Dermis blood vessel endothelial cell (primary cell): ENCODE results near the gene NPC1. TPM values are rescaled to one million over a fixed set of nuclear protein-coding genes. Genes with fewer than 3 reads are reported as not detected.
"Not testable (repeated sequence)": the region's sequence is repeated elsewhere in the genome, so short reads cannot be mapped to it uniquely, and the experiment has no call there.

ENCODE experiments used
- DNase-seq: peaks from one replicate; pipeline ENCODE4 v3.0.0; 2010
- total RNA-seq: library from RNA; depleted of rRNA; stranded (reverse); fragments of >200 nt; gene quantifications from 2 replicates; pipeline ENCODE4 v1.2.3, GENCODE V29; 2014

The NPC1 gene
- 36.4 and 80.5 TPM in 2 replicates for total RNA-seq

DNA sequence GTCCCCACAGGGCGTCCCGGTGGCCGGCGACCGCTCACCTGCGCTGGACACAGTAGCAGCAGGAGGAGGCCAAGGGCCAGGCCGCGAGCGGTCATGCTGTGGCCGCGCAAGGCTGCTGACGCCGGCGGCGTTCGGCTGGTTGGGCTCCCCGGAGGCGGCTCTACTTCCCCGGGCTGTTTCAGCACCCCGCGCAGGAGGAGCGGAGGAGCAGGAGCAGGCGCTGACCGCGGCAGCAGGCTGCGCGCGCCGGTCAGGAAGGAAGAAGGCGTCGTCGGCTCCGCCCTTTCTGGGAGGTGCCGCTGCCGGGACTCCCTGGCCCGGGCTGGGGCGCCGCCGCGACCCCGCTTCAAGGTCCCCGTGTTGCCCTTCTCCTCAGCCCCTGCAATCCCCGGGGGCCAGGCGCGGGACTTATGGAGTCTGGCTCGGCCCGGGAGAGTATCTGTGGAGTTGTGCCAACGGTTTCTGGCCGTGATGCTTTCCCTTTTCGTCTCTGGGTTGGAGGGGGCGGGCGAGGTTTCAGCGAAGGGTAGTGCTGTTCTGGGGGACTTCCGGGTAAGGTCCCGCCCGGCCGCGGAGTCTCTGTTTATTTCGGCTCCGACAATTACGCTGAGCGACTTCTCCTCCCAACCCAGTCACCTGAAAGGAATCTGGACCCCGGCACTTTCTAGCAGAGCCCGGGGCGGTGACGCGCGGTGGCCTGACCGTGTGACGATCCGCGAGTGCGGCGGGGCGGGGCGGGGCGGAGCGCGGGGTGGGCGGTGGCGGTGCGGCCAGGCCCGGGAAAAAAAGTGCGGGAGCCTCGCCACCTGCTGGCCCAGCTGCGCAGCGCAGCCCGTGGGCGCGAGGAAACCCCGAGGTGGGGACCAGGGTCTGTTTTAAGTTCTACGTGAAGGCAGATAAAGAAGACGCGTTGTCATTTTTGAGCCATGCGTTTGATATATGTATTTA is at the start of gene NPC1:
NPC1 (minus strand) TSS at position 258 of the 948 bp plus-strand sequence; CDS start at position 95, 163 bp downstream.
- DNase-seq: peak; percentile 96

DNA sequence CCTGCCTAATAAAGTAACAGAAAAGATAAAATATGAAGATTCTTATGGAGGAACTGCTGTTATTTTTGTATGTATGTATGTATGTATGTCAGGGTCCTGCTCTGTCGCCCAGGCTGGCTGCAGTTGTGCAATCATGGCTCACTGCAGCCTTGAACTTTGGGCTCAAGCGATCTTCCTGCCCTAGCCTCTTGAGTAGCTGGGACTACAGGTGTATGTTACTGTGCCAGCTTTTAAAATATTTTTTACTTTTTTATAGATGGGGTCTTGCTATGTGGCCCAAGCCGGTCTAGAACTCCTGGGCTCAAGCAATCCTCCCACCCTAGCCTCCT is 49.7 kb upstream of the NPC1 start:
- no peak for DNase-seq

DNA sequence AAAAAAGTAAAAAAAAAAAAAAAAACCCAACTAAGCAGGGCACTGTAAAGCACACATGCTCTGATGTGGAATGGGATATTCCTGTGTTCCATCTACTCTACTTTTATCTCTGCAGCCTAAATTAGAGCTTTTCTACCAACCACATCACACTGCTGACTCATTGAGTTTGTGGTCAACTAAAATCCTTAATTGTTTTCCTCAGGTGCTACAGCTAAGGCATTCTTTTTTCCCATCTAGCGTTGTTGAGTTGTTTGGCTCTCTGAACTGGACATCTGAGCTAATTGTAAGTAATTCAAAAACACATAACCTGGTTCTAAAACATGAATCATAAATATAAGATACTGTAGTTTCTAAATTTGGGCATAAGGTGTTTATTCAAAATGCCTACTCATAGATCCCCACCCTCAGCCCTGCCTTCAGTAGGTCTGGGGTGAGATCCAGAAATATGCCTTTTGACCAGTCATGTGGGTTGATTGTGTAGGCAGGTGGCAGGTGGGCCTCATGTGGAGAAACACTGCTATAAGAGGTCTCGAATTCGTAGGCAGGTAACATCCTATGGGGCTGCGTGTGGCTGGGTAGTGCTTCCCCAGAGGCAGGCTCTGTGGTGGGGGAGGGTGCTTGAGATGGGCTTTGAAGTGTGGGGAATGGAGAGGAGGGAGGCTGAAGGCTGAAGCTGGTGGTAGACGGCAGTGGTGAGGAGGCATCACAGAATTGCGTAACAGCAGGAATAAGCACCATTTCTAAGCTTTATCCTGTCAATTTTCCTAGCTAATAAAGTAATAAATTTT is 49.2 kb upstream of the NPC1 start:
- no peak for DNase-seq

DNA sequence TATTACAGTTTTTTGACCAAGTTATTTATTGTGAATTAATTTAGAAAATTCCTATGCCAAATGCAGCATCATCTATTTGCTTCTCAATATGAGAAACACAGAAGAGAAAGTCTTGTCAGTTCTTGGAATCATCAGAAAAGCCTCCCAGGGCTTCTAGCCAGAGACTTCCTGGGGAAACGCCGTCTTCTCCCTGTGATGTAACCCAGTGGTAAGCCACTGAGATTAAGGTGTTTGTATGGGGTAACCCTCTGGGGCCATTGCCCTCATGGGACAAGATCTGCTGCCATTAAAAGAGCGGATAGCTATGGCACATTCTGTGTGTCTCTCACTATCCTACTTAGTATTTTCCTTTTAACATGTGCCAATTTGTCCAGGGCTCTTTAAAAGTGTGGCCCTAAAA is 48.4 kb upstream of the NPC1 start:
- no peak for DNase-seq

DNA sequence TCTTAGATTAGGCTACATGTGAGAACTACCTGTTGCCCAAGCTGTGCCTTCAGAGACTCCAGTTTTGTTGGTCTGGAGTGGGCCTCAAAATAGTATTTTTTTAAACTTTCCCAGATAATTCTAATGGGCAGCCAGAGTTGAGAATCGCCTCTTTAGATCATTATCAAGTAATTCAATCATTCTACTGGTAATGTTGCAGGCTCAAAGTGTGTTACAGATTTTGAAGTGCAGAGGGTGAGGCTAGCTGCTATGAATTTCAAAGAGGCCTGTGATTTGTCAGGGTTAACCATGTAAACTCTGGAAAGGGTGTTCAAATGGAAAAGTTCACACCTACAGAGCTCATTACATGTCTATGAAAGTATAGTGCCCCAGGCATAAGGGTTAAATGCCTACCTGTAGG is 46.3 kb upstream of the NPC1 start:
- DNase-seq: no peak

DNA sequence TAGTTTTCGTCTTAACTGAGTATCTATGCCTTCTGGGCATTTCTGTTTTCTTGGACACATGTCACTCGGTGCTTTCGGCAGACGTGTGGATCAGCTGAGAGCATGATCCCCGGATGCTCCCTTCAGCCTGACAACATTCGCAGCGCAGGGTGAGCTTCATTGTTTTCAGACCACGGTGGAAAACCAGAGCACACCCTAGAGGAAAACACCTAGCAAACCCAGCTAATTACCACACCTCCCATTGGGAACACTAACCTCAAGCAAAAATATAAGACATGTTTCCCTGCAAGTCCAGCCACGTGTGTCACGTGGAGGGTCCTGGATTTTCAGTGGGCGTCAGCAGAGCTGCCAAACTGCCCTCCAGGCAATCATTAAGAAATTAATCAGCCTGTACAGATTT is 45.4 kb upstream of the NPC1 start:
- no peak for DNase-seq

DNA sequence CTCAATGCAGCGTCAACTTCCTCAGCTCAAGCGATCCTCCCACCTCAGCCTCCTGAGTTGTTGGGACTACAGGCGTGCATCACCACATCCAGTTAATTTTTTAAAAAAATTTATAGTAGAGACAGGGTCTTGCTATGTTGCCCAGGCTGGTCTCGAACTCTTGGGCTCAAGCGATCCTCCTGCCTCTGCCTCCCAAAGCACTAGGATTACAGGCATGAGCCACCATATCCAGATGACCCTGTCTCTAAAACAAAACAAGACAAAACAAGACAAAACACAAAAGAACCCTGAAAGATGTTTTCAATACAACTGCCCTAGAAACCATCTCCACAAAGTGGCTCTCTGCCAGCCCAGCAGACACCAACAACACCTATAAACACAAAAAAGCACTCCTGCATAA is 45.0 kb upstream of the NPC1 start:
- no peak for DNase-seq

DNA sequence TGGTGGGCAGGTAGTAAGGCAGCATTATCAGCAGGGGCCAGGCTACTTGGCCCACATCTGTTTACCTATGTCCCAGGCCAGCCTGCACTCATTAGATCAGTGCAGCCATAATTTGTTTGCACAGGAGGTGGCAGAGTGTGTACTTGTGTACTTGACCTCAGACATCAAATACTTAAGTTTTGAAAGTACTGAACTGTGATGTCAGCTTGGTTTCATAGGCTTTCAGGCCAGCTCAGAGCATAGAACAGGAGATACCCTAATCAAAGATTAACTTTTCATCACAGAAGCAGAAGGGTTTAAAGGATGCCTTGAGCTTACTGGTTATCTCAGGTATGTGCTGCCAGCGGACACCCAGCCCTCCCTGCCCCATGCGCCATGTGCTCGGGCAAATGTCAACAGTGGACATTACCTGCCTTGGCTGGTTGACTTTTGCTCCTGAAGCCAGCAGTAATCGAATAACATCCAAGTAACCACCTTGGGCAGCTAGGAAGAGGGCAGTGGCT is 43.2 kb upstream of the NPC1 start:
- DNase-seq: no peak

DNA sequence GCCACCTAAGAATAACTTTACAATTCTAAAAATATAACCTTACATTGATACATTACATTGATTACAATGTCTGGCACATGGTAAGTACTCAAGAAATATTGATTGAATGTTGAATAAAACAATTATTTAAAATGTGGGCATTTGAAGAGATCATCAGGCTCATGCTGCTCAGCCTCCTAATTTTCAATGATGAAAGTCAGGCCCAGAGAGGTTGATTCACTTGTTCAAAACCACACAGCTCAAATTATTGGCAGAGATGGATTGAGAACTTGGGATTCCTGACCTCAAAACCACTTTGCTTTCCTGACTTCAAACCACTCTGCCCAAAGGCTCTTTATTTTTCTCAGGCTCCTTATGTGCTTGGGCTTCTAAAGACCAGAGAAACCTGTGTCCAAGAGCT is 41.7 kb upstream of the NPC1 start:
- no peak for DNase-seq

DNA sequence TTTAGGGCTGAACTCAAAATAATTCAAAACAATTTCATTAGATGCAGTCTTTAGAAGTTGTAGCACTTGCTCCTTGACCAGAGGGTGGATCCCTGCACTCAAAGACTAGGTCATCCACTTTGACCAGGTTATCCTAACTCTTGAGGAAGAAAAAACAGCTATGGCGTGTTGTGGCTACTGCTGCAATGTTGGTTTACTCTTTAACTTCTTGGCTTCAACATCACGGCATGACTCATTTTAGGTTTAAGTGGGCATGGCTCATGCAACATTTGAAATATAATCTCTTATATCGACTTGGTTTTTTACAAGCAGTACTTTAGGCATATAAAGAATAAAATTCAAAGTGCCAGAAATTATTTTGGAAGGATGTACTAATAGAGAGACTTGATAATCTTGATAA is 41.0 kb upstream of the NPC1 start:
- DNase-seq: peak; percentile 68

DNA sequence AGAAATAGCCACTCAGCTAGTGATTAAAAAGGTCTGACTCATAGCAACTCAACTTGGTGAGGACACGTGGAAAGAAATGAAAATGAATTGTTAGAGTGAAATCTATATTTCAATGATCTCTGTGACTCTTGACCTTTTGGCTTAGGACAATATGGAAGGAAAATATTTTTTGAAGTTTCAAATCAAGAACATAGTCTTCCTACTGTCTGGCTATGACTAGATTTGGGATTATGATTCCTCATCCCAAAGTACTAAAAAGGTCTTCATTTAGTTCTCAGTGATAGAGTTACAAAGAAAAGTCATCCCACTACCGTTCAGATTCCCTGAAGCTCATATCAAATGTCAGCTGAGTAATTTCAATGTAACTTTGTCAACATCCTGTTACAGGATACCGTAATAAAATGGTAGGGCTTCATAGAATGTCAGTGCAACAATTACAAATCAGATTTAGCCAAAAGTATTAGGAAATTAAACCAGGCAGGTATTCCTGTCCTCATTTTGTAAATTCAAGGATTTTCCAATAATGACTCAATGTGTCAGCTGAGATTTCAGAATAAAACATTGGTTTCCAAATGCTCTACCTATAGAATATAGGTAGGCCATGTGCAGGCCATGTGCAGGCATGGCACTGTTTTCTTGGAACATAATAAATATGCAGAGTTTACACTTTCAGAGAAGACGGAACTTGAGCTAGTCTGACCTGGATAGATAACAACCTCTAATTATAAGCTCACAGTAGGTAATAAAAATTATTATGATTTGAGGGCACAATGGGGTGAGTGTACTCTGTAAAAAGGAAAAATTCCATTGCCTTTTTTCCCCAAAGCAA is 40.4 kb upstream of the NPC1 start:
- DNase-seq: peak; percentile 65

DNA sequence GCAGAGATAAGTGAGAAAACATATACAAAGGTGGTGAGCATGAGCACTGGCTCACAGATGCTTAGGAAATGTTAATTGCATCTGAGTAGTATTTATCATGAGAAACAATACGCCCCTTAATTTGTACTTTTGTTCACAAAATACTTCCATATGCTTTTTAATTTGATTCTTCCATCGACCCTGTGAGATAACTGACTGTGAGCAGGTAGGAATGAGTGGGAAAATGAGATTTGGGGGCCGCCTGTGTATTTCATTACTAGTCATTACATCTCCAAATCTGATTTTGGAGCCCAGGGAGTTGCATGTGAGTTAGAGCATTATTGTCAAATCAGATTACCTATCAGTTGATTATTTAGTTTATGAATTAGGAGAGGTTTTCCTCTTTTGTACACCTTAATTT is 36.7 kb upstream of the NPC1 start:
- no peak for DNase-seq

DNA sequence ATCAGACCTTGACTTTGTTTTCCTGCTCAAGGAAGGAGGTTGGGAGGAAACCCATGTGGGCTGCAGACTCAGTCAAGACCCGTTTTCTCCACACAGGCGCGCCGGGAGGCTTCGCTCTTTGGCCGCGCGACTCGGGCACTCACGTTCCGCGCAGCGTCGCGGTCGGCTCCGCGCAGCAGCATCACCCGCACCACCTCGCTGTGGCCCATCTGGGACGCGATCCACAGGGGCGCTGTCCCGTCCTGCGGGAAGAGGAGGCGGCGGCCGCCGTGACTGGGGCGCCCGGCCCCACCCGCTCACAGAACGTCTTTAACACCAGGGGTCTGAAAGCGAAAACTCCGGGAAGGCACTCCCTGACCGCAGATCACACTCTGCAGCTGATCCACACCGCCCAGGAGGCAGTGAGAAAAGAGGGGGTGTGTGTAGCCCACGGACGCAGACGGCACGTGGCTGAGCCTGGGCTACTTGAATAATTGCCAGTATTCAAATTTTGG is 33.1 kb upstream of the NPC1 start:
- peak; percentile 15 for DNase-seq

DNA sequence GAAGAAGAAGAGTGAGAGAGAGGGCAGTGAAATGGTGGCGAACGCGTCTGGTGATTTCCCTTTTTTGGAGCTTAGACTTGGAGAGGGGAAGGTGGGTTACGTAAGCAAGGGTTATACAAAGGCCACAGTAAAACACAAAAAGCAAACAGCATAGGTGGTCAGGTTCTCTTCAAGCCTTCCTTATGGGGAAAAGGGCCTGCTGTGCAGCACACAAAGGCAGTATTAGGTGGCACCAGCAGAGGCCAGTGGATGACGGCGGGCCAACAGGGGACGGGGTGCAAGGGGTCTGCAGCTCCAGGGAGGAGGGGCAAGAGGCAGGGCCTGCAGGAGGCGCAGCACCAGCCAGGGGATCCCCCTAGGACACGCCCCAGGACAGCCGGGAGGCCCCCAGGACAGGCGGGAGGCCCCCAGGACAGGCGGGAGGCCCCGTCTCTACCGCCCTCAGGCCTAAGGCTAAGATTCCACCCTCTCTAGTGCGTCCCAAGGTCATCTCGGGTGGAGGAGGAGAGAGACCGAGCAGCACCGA is 32.6 kb upstream of the NPC1 start:
- DNase-seq: no peak

DNA sequence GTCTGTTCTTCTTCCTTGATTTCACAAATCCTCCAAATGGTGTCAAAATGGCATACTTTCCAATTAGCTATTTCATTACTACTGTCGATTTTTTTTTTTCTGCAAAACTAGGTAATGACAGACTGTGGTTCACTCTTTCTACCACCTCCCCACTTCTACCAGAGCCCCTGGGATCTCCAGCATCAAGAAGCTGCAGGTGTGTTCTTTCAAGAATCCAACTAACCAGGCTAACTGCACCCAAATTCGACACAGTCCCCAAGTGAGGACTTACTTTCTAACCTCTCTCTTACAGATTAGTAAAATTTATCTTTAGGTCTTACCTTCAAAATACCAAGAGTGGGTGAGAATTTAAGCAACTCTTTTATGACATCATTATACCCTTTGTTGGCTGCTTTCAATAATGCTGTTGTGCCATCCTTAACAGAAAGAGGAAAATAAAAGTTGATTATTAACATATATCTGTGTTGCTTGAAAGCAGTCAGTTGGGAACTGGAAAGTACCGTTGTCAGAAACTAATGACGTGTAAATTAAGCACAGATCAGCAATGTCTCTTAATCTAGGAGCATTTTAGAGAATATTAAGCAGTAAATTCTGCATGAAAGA is 31.2 kb upstream of the NPC1 start:
- DNase-seq: no peak

DNA sequence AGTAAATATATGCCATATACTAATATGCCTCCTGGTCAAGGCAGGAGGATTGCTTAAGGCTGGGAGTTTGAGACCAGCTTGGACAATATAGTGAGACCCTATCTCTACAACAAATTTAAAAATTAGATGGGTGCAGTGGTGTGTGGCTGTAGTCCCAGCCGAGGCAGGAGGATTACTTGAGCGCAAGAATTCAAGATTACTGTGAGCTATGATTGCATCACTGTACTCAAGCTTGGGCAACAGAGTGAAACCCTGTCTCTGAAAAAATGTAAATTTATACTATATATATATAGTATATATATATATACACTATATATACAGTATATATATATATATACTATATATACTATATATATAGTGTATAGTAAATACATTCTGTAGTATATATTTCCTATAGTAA is 30.0 kb upstream of the NPC1 start:
- DNase-seq: no peak

DNA sequence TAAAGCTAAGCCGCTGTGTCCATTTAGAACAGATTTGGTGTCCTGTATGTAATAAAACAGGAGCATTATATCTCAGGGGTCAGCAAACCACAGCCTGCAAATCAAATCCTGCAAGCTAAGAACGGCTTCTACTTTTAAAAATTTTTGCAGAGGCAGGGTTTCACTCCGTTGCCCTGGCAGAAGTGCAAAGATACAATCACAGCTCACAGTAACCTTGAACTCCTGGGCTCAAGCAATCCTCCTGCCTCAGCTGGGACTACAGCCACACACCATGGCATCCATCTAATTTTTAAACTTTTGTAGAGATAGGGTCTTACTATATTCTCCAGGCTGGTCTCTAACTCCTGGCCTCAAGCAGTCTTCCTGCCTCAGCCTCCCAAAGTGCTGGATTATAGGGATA is 28.6 kb upstream of the NPC1 start:
- no peak for DNase-seq

DNA sequence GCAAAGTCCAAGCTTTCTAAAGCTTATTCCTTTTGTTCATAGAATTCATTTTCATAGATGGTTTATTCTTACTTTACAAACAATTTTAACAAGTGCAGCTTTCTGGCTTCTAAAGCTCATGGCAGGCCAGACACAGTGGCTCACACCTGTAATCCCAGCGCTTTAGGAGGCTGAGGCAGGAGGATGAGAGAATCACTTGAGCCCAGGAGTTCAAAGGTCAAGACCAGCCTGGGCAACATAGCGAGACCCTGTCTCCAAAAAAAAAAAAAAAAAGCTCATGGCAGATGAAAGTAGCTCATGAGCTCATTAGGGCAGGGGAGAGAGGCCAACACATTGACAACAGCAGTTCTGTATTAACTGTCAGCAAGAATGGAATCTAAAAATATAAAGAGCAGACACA is 28.1 kb upstream of the NPC1 start:
- DNase-seq: no peak

DNA sequence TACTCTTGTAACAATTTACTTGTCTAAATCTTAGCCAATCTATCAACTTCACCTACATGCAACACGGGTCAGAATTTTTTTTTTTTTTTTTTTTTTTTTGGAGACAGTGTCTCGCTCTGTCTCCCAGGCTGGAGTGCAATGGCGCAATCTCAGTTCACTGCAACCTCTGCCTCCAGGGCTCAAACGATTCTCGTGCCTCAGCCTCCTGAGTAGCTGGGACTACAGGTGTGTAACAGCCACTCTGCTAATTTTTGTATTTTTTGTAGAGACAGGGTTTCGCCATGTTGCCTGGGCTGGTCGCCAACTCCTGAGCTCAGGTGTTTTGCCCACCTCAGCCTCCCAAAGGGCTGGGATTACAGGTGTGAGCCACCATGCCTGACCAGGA is 26.8 kb upstream of the NPC1 start:
- DNase-seq: not testable (repeated sequence)

DNA sequence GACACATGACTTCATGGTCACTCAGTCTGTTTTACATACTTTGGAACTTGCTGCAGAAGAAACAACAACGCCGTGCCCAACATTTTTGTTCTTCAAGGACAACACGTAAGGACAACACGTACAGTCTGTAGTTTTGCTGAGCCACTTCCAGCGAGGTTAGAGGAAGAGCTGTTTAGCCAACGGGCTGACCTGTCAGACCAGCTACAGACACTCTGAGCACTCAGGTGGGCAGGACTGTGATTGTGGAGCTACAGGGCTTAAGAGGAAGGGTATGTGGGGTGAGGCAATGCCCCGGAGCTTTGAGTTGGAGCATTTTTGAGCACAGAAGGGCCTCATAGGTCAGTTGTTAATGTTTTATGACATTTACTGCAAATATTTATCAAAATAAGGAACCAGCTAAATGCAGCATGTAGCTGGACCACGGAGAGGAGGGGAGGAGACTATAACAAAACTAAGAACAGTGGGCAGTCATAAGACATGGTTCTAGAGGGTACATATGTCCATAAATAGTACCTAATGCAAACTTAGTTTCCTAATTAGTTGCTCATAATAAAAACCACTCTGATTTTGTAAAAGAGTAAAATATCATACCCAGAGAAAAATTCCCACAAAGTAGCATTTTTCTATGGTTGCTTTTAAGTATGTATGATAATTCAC is 26.3 kb upstream of the NPC1 start:
- DNase-seq: no peak

DNA sequence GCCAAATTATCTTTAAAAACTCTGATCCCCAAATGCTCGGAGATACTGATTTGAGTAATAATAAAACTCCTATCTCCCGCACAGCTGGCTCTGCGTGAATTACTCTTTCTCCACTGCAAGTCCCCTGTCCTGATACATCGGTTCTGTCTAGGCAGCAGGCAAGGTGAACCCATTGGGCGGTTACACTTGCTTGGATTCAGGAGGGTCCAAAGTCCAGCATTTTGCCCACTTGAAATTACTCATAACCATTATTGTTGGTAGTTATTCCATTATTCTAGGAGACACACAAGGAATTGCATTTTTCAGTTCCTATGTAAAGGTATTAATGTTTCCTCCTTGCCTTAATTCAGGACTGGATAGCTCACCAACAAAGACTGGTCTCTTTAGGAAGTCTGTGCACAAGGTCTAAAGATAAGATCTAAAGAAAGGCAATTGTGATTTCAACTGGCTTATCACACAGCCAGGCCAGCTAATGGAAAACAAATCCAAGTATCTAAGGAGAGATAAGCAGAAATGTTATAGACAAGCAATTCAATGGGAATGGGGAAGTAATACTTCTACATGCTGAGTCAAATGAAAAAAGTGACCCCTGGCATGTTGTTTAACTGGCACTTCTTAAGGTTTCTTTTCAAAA is 23.2 kb upstream of the NPC1 start:
- DNase-seq: peak; percentile 76
